ENCODE results near the gene KCNA10. TPM values are rescaled to one million over a fixed set of nuclear protein-coding genes. Genes with fewer than 3 reads are reported as not detected.

Gene KCNA10
- total RNA-seq, 1 experiment from 2014 or later, result not detected

DNA sequence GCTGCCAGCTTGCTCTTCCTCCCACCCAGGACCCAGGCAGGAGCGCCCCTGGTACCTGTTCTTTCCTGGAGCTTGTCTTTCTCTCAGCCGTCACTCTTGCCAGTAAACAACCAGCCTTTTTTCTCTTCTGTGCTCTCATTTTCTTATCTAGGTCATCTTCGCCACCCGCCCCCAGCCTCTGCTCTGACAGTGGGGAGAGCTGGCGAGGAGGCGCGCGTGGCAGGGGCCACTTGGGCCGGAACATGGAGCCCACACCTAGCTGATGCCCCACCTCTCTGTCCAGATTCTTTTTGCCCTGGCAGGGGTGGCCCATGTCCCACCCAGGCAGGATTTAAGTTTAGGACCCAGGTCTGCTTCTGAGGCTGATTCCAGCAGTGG is 35.7 kb downstream of the KCNA10 start:
- H2BK12ac ChIP-seq (ENCODE audit: insufficient read length, low read depth, low read length), result no peak overlapping the region
- H2BK20ac ChIP-seq (ENCODE audit: low read depth, low read length, poor library complexity, severe bottlenecking), result no peak overlapping the region
- no peak overlapping the region for H3K14ac ChIP-seq (ENCODE audit: insufficient read depth, low read length)
- no peak overlapping the region for H2AK5ac ChIP-seq (ENCODE audit: insufficient read length, low read length)
- no peak overlapping the region for H3K56ac ChIP-seq (ENCODE audit: insufficient read length, low read depth, low read length)
- H3K18ac ChIP-seq (ENCODE audit: insufficient read length, low read depth, low read length), result no peak overlapping the region
- no peaks in the 10 kb centered on the region for H3K4me1 ChIP-seq (ENCODE audit: insufficient read depth, low read length)
- no peak overlapping the region for H3K4ac ChIP-seq (ENCODE audit: low read depth, low read length)
- H2BK120ac ChIP-seq (ENCODE audit: low read depth, low read length, poor library complexity, severe bottlenecking), result no peak overlapping the region
- Mint-ChIP-seq H3K27me3 (ENCODE audit: low read depth) (peaks cover 3% of the 10 kb centered on the region; the same call in 1 of the 2 replicates), H3K4me1 (peaks cover 29 to 31% of the 10 kb centered on the region in 2 experiments), H3K4me3 (no peak overlapping the region), H3K27ac (no peak overlapping the region; a peak in 1 of 7 replicates), H3K9me3 (no peaks in the 10 kb centered on the region), H3K36me3 (ENCODE audit: insufficient read depth in 1 of 3, low read depth in 3 of 3) (no peaks in the 10 kb centered on the region)
- H3K23ac ChIP-seq (ENCODE audit: insufficient read length, low read depth, low read length), result no peak overlapping the region
- H3K9me3 ChIP-seq (ENCODE audit: control insufficient read depth, low read depth, low read length), result no peaks in the 10 kb centered on the region
- H3K23me2 ChIP-seq (ENCODE audit: insufficient read length, low read depth, low read length, poor library complexity, severe bottlenecking), result no peaks in the 10 kb centered on the region
- no peak overlapping the region for H2BK15ac ChIP-seq (ENCODE audit: low read depth, low read length)
- H2BK5ac ChIP-seq (ENCODE audit: insufficient read length, low read length), result no peak overlapping the region
- H3K79me1 ChIP-seq (ENCODE audit: insufficient read depth, low read depth, low read length, poor library complexity, severe bottlenecking), result no peaks in the 10 kb centered on the region
- no peak overlapping the region for H4K91ac ChIP-seq (ENCODE audit: insufficient read length, low read depth, low read length)
- H3K9ac ChIP-seq (ENCODE audit: extremely low read depth, insufficient read length, low read length), result no peak overlapping the region
- no peak for TF ChIP-seq CTCF (conservative IDR thresholded peaks at IDR 0.05)
- H3T11ph ChIP-seq (ENCODE audit: low read length), result no peak overlapping the region
- H4K20me1 ChIP-seq (ENCODE audit: control insufficient read depth, insufficient read depth, insufficient read length), result no peaks in the 10 kb centered on the region
- no CpG with 5 or more reads among the region's 9 CpGs for WGBS (ENCODE audit: extremely low coverage, insufficient read length, low lambda C conversion rate)
- H3K27me3 ChIP-seq (ENCODE audit: insufficient read depth, low read length), result no peaks in the 10 kb centered on the region
- DNase-seq, result no peak
- no peak overlapping the region for H2AFZ ChIP-seq (ENCODE audit: low read length)
- H3K27ac ChIP-seq (ENCODE audit: insufficient read length, low read depth, low read length), result no peak overlapping the region
- no peak overlapping the region for H4K5ac ChIP-seq (ENCODE audit: insufficient read length, low read depth, low read length)
- H4K8ac ChIP-seq (replicated peaks; ENCODE audit: insufficient read length, low read depth, low read length), result no peak overlapping the region
- no peak overlapping the region for H3K4me2 ChIP-seq (ENCODE audit: insufficient read depth, insufficient read length, low read length)
- H3K79me2 ChIP-seq (ENCODE audit: insufficient read depth, low read length), result no peaks in the 10 kb centered on the region

Measured in H9 (cell line).